GM21723 (cell line): ENCODE results near the gene MBLAC1.

ENCODE experiments used
- ATAC-seq: cut with Tn5 transposase; IDR thresholded peaks from one replicate; pipeline ENCODE4 v1.9.1; 2021; ENCODE audit warnings: mild to moderate bottlenecking, moderate library complexity; ENCODE audit not compliant: unreplicated experiment

MBLAC1 gene, protein sequence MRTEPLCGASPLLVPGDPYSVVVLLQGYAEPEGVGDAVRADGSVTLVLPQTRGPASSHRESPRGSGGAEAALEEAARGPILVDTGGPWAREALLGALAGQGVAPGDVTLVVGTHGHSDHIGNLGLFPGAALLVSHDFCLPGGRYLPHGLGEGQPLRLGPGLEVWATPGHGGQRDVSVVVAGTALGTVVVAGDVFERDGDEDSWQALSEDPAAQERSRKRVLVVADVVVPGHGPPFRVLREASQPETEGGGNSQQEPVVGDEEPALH

DNA sequence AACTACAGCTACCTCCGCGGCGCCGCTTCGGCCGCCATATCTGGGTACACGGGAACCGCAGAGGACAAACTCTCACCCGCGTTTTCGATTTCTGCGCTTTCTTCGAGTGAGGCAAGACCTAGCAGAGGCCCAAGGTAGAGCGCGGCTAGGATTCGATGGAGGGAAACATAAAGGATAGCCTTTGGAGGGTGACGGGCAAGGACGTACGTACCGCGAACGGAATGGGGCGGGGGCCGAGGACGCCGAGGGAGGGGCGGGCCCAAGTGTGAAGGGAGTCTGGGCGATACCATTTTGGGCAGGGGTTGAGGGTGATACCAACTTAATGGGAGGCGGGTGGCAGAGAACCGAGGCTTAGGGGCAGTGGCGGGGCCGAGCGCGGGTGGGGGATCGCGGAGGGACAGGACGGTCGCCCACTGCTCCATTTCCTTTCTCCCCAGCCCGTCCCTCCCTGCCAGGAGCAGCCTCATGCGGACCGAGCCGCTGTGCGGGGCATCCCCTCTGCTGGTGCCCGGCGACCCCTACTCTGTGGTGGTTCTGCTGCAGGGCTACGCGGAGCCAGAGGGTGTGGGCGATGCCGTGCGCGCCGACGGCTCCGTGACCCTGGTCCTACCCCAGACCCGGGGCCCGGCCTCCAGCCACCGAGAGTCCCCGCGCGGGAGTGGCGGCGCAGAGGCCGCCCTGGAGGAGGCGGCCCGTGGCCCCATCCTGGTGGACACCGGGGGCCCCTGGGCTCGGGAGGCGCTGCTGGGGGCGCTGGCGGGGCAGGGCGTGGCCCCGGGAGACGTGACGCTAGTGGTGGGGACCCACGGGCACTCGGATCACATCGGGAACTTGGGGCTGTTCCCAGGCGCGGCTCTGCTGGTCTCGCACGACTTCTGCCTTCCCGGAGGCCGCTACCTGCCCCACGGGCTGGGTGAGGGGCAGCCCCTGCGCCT is at the start of gene MBLAC1:
TSS of gene MBLAC1 (plus strand) at position 37 of the 935 bp plus-strand sequence. CDS start at position 466, 429 bp downstream.
- ATAC-seq: peak; percentile 67

DNA sequence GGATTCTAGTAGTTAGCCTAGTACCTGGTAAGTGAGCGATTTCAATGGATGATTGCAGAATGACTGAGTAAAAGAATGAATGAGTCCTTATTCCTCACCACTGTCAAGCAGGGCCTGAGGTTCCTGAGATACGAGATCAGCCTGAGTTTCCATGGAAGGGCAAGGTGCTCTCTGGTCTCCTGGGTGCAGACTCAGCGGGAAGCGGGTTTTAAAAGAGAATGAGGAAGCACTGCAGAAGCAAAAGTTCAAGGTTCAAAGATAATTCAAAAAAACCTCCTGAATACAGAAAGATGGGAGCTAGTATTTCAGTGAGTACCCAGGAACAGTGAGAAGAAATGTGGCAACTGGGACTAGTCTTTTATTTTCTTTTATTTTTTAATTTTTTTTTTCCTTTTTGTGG is 49.6 kb upstream of the MBLAC1 start:
- no peak for ATAC-seq

DNA sequence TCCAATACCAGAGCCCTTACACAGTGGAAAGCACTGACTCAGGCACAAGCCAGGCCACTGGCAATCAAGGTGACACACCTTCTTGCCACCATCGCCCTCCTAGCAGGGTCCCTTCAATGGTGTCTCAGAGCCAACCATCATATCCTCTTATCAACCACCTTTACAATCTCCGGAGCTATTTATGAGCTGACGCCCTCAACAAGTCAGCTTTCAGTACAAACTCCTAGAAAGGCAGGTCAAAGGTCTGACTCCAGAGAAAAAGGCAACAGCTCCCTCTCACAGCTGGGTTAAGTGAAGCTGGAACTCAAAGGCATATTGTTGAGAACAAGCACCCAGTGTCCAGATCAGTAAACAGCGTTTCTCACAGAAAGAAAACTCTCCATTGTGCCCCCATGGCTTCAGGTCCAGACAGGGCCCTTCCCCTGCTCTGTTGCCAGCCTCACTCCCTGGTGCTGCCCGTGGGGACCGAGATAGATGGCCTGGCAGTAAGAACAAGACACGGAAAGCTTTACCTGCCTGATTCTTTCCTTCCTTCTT is 47.7 kb upstream of the MBLAC1 start:
- no peak for ATAC-seq

DNA sequence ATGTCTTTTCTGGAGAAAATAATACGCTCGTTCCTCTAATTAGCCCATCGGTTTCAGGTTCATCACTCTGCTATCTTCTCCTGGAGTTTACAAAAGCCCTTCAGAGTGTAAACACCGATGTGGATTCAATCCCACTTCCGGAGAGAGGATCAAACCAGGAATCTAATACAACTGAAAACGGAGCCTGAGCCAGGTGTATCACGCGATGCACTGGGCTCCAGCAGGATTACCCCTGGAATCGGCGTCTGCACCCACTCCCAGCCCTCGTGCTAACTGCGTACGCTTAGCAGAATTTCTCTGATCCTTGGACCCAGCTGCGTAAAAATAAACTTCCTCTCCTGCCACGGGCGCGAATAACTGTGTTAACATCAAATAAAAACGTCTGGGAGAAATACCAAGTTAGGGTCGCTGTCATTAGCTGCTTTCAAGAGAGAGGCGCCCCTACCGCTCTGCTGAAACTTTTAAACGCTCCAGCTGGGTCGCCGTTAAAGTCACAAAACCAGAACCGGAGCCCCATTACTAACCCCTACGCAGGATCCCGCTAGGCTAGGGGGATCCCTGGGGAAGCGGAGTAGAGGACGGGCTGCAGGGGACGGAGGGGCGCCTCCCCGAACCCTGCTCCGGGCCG is 45.7 kb upstream of the MBLAC1 start:
- no peak for ATAC-seq

DNA sequence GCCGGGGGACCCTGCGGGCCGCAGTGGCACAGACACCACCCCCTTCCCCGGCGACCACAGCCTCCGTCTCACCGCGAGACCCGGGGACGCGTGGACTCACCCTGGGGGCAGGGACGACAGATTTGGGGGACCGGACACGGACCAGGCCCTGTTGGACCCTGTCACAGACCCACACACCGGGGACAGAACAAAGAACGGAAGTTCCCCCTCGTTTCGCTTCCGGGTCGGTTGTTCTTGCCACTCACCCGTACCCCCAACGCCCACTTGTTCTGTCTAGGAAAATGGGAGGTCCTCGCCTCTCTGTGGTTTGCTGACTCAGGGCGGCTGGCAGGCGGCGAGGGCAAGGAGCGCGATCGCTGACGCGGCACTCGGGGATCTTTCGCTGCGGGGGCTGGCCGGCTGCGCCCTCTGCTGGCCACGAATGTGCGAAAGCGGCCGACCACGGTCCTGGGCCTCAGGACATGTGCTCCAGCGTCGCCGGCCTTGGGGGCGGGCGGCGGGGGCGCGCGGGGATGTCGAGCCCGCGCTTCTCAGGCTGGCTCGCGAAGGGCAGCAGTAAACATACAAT is 45.1 kb upstream of the MBLAC1 start, which contains the start of gene ZNF3:
TSS of gene ZNF3 (minus strand) at position 189 of the 568 bp plus-strand sequence. CDS start 4,366 bp downstream, outside the sequence.
- ATAC-seq: peak; percentile 83

DNA sequence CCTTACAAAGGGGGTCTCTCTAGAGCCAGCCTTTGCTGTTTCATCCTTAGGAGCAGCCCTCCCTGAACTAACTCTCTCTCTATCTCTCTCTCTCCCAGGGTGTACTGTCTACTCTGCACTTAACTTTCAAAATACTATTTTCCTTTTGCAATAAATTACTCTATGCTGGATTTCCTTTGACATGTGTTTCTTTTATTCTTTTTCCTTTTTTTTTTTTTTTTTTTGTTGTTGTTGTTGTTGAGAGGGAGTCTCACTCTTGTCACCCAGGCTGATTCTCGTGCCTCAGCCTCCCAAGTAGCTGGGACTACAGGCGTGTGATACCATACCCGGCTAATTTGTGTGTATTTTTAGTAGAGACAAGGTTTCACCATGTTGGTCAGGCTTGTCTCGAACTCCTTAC is 43.8 kb upstream of the MBLAC1 start:
- ATAC-seq: no peak

DNA sequence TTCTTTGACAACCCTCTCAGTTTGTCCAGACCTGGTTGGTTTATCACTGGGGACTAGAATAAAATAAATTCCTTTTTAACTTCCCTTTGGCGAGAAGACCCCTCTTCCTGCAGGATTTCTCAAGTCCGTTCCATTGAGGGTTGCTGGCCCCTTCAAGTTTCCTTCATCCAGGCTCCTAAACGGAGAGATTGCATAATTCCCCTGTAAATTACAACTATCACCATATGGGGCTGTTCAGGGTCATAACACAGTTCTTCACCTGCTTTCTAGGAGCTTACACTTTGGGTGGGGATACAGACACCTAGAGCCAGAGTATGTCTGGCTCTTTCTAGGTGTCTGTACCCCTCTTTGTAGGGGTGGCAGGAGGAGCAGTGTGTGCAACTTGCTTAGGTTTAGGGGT is 41.3 kb upstream of the MBLAC1 start:
- ATAC-seq: no peak

DNA sequence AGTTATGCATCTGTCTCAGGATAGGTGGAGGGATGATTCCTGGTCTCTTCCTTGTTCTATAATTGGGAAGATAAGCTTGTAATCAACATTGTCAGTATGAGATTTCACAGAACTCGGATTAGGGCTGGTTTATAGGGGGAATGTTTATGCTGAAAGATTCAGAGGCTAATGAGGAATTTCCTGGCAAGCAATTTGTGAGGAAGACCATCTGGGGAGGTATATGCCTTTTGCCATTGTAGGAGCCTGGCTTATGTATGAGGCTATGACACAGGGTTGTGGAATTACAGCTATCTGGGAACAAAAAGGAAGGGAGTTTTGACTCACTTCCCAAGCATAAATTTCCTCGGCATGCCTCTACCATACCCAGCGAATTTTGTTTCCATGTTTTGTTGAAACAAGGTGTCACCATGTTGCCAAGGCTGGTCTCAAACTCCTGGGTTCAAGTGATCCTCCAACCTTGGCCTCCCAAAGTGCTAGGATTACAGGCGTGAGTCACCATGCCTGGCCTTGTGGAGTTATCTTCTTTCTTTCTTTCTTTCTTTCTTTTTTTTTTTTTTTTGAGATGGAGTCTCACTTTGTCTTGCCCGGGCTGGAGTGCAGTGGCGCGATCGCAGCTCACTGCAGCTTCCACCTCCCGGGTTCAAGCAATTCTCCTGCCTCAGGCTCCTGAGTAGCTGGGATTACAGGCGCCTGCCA is 39.6 kb upstream of the MBLAC1 start:
- no peak for ATAC-seq

DNA sequence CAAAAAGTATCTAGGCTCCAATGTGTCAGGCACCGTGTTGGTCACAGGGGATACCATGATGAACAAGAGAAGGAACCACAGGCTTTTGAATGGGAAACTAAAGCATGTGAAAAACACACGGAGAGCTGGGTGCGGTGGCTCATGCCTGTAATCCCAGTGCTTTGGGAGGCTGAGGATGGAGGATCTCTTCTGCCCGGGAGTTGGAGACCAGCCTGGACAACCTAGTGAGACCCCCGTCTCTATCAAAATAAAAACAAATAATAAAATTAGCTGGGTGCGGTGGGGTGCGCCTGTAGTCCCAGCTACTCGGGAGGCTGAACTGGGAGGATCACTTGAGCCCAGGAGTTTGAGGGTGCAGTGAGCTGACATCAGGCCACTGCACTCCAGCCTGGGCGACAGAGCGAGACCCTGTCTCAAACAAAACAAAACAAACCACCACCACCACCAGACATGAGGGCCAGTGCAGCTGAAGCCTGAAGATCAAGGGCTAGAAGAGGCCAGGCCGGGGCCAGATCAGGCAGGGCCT is 38.6 kb upstream of the MBLAC1 start:
- ATAC-seq: no peak

DNA sequence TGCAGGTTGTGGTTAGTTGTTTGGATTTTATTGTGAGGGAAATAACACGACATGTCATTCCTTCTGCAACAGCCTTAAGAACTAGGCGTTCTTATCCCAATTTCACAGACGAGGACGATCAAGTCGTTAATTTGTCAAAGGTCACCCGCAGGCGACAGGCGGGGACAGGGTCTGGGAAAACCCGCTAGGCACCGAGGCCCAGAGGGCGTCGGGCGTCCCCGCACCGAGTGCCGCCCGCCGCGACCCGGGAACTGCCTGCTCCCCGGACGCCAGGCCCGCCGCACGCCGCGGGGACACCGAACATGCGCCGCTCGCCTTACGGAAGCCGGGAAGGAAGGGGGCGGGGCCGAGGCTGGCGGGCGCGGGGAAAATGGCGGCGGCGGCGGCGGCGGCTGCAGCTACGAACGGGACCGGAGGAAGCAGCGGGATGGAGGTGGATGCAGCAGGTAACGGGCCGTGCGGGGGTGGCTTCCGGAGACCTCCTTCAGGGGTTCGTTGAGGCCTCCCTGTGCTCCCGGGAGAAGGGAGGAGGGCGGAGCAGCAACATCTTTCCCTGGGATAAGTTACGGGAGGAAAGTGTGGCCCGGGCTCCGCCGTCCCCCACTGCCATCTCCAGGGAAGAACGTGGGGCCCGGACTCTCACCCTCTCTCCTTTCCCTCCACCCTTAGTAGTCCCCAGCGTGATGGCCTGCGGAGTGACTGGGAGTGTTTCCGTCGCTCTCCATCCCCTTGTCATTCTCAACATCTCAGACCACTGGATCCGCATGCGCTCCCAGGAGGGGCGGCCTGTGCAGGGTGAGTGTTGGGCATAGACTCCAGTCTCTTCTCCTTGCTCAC is 37.9 kb upstream of the MBLAC1 start, which contains the start of gene COPS6:
TSS of gene COPS6 (plus strand) at position 349 of the 837 bp plus-strand sequence. CDS start at position 371, 22 bp downstream.
- peak; percentile 62 for ATAC-seq

DNA sequence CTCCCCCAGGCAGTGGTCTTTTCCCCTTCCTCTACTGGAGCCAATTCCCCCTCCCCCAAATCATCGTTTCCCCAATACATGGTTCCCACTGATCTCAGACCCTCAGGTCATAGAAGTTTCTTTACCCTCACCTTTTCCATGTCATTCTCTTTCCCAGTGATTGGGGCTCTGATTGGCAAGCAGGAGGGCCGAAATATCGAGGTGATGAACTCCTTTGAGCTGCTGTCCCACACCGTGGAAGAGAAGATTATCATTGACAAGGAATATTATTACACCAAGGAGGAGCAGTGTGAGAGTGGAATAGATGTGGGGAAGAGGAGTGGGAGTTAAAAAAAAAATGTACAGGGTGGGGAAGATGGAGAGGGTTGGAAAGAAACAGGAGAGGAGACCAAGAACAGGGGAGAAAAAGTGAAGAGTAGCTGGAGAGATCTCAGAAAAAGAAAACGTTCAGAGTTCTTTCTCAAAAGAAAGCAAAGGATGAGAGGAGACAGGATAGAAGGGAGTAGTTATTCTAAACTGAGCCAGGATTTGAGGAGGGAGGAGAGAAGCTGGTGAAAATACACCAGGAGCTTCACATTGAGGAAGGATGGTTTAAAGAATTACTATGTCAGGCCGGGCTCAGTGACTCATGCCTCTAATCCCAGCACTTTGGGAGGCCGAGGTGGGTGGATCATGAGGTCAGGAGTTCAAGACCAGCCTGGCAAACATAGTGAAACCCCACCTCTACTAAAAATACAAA is 37.1 kb upstream of the MBLAC1 start:
- no peak for ATAC-seq

DNA sequence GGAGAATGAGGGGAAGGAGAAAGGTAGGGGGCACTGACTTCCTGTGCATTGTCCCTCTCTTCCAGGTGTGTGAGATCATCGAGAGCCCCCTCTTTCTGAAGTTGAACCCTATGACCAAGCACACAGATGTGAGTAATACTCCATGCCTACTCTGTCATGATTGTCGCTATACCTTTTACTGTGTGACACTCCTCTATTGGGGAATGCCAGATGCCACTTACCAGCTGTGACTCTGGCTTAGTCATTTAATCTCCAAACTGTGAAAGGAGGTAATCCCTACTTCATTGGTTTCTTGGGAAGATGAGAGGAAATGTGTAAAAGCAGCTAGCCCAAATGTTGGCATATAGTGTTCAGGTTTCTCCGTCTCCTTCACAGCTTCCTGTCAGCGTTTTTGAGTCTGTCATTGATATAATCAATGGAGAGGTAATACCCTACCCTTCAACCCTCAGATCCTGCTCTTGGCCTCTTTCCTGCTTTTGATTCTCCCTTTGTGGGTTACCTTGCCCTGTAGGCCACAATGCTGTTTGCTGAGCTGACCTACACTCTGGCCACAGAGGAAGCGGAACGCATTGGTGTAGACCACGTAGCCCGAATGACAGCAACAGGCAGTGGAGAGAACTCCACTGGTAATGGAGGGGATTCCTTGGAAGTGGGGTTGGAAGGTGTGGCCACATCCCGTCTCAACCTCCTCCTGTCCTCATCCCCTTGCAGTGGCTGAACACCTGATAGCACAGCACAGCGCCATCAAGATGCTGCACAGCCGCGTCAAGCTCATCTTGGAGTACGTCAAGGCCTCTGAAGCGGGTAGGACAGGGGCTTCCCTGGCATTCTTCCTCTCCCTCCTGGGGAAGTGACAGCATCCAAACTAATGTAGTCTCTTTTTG is 36.0 kb upstream of the MBLAC1 start:
- no peak for ATAC-seq

DNA sequence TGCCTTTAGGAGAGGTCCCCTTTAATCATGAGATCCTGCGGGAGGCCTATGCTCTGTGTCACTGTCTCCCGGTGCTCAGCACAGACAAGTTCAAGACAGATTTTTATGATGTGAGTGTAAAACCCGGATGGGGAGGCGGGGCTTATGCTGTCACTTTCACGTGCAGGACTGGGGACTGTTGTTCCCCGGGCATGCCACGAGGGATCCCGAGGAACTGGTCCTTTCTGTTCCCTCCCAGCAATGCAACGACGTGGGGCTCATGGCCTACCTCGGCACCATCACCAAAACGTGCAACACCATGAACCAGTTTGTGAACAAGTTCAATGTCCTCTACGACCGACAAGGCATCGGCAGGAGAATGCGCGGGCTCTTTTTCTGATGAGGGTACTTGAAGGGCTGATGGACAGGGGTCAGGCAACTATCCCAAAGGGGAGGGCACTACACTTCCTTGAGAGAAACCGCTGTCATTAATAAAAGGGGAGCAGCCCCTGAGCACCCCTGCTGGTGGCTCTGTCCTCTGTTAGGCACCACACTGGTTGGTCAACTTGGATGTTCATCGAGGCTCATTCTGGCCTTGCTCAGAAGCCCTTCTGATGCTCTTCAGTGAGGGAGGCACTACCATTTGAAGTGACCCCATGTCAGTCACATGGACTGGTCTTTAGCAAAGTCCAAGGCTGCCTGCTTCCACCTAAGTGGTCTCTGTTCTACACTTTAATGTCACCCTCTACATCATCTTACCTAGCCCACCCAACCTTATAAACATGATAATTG is 35.2 kb upstream of the MBLAC1 start:
- ATAC-seq: no peak

DNA sequence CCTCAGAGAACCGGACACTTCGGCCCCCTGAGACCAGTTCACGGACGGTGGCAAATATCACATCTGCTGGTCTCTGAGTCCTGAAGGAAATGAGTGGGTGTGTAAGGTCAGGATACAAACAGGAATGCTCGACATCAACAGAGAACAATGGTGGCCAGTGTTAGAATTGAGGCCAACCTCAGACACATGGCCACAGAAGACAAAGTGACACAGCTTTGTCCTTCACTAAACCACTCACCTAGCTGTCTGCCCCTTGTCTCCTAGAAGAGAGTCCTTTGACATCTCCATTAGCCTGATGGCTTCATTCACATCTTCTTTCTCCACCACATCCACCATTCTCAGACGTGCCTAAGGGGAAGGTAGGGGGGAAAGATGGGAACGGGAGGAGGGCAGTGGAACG is 33.7 kb upstream of the MBLAC1 start:
- ATAC-seq: no peak

DNA sequence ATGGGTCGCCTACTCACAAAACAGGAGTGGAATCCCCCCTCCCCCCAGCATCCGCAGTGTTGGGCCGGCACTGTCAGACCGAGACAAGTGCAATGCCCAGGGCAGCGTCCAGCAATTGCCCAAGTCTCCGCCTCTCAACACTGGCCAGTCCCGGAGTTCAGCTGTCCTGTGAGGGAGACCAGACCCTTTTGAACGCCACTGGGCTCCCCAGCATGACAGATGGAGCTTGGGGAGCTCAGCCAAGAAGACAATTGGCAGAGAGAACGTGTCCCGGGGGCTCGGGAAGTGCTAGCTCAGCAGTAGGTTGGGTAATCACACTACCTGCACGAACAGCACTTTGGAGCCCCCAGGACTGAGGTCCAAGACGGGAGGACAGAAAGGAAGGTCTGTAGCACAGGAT is 33.3 kb upstream of the MBLAC1 start:
- ATAC-seq: no peak

DNA sequence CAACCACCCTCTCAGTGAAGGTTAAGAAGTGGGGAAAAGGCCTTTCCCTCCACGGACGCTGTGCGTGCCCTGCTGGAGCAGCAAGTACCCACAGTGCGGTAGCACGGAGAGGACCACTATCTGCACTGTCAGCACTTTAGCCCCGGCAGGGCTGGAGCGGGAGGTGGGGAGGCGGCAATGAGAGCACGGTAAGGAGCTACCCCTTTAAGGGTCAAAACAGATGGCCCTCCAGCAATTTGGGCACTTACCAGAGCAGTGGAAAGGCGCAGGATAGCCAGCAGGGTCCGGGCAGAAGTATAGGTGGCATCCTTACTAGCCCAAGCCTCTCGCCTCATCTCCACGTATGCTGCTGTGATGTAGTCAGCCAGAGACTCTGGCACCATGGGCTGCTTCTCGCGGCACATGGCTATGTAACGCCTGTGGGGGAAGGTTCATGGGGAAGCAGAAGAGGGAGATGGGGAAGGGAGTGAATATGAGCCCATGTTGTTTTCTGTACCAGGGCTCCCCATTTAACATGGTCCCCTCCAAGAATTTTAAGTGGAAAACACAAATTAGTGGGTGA is 32.8 kb upstream of the MBLAC1 start:
- ATAC-seq: no peak
